ENCODE results near the gene KCNC2.
A peak's percentile ranks its signal among the peaks of the same experiment; 100 is the strongest.

KCNC2 gene

GRCh38 chr12:75157385-75157784 lies 52.3 kb downstream of the KCNC2 start:
- no peak for DNase-seq

GRCh38 chr12:75155962-75156361 lies 53.7 kb downstream of the KCNC2 start:
- DNase-seq, result no peak

DNA sequence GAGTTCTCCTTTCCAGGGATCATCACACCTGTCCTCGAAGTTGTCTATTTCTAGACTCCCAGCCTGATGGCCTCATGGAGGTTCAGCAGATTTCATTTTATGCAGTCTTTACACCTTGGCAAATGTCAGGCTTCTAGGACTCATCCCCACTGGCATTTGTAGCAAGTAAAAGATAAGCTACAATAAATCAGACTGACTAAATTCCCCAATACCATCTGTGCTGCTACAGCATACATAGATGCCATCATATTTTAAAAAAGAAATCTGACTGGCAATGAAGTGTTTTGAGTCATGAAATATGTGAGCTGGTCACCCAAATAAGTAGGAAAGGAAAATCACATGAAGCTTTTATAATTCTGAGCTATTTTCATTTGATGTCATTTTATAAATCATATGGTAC lies 55.3 kb downstream of the KCNC2 start:
- no peak for DNase-seq

GRCh38 chr12:75139196-75139595 lies 70.4 kb downstream of the KCNC2 start:
- DNase-seq, result no peak

- DNase-seq, result no peak
Observed at GRCh38 chr12:75137896-75138295, 71.7 kb downstream of the KCNC2 start.

- DNase-seq, result no peak
Observed at GRCh38 chr12:75135026-75135425, 74.6 kb downstream of the KCNC2 start.

- no peak for DNase-seq
Observed at GRCh38 chr12:75130811-75131210, 78.8 kb downstream of the KCNC2 start.

DNA sequence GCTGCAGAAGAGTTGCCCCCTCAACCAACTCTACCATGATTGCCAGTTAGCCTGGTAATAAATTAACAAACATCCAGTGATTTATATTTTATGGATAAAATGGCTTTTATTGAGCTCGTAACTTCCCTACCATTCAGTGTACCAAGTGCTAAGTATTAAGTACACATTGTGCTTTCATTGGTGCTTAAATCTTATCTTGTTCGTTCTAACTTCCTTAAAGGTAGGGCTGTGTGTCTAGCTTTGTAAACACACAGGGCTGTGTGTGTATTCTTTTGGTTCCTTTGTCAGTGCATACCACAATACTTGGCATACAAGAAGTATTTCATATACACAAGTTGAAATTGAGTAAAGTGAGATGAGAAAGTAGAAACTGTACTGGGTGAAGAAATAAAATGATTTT lies 80.4 kb downstream of the KCNC2 start:
- no peak for DNase-seq

GRCh38 chr12:75121036-75121705 lies 88.5 kb downstream of the KCNC2 start:
- no peak for DNase-seq

DNA sequence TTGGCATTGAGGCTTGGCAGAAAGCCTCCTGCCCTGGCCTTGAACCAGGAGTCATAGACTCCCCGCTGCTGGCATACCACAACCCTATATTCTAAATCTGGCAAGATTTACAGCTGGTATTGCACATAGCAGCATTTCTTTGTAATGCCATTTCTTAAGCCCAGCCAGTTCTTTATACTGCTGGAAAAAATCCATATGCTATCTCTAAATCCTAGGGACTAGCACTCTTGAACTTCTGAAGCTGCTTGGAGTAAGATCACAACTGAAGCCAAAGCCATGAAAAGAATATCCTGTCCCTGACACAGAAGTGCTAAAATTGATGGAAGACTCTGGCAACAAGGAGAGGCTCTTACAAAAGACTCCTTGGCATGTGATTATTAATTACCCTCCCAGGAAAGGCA lies 89.3 kb downstream of the KCNC2 start:
- no peak for DNase-seq

- no peak for DNase-seq
Observed at GRCh38 chr12:75116646-75117198, 92.9 kb downstream of the KCNC2 start.

GRCh38 chr12:75115748-75116147 lies 93.9 kb downstream of the KCNC2 start:
- DNase-seq, result no peak

DNA sequence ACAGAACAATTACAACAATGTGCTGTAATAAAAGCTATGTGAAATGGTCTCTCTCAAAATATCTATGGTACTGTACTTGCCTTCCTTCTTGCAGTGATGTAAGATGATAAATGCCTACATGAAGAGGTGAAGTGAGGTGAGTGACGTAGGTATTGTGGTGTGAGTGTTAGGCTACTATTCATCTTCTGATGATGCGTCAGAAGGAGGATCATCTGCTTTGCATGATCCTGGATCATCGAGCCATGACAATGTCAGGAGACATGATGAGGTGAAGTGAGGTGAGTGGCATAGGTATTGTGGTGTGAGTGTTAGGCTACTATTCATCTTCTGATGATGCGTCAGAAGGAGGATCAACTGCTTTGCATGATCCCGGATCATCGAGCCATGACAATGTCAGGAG lies 105.8 kb downstream of the KCNC2 start:
- DNase-seq, result no peak

DNA sequence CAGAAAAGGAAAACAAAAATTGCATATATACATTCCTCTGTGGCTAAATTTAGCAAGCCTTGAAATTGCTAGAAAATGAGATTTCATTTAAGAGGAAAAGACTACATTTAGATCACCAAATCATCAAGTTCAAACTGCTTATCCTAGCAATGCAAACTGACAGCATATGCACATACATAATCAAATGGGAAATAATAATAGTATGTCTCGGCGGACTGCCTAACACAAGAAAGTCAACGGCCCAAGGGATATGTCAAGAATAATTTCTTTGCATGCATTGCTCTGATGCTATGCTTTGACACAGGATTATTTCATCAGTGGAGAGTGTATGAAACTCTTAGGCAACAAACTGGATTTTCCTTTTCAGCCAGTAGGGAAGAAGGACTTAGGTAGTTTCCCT lies 107.9 kb downstream of the KCNC2 start:
- DNase-seq, result no peak

DNA sequence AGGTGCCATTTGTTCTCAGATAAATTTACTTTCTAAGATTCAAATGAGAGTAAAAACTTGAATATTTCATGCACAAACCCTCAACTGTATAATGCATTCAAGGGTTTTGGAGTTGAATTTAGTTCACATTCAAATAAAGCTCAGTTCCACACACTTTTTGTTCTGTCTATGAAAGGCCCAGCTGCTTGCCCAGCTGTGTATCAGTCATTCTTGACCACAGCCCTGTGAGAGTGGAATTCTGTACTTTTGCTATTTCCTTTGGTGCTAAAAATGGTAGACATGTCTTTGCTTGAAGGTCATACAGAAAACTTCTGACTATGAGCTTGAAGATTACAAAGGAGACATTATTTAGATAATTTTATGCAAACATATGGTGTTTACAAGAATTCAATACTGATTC lies 110.4 kb downstream of the KCNC2 start:
- DNase-seq, result no peak

DNA sequence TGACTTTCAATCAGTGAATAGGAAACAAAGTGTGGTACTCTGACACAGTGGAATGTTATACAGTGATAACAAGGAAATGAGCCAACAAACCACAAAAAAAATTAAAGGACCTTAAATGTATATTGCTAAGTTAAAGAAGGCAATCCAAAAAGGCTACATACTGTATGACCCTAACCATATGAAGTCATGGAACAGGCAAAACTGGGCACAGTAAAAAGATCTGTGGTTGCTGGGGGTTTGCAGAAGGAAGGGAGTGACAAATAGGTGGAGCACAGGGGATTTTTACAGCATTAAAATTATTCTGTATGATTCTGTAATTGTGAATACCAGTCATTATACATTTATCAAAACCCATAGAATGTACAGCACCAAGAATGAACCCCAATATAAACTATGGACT lies 112.6 kb downstream of the KCNC2 start:
- no peak for DNase-seq

DNA sequence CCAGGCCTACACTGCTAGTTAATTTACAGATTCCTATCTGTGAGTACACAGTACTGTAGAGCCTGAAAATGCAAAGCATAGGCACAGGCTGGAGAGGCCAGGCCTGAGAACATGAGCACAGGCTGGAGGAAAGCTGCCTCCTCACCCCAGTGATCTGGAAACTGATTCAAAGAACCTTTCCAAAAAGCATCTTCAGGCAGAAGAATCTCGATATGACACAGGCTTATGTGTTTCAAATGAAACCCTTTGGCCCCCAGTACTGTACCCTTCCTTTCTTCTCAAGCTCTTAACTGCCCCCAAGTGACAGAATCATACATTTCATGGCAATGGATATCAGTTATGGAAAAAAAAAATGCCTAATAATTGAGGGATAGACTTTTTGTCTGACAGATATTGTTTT lies 122.0 kb downstream of the KCNC2 start:
- peak in 1 of 2 experiments; percentile 5 for DNase-seq

GRCh38 chr12:75086091-75087038 lies 123.3 kb downstream of the KCNC2 start:
- DNase-seq, result no peak

DNA sequence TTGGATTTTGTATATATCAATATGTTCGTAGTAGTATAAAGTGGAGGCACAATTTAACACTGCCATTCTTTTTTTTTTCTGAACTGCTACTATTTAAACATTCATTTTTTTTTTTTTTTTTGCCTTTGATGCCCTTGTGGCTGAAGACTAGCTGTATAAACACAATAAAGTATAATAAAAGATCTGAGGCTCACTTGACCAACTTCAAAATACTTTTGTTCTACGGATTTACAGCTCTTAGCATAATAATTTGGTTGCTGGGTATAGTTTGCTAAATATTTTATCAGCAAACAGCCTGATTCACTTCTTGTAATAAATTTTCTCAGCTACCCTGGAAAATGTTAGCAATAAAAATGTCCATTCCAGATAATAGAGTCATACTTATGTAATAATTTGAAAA lies 128.3 kb downstream of the KCNC2 start:
- no peak for DNase-seq

GRCh38 chr12:75080582-75080981 lies 129.1 kb downstream of the KCNC2 start:
- no peak for DNase-seq

DNA sequence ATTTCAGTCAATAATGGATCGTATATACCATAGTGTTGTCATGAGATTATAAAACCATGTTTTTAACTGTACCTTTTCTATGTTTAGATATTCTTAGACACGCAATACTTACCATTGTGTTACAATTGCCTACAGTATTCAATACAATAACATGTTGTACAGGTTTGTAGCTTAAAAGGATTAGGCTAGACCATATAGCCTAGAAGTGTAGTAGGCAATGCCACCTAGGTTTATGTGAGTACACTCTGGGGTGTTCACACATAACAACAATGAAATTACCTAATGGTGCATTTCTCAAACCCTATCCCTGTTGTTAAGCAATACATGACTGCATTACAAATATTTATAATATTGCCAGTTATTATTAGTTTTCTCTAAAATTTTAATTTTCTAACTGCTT lies 144.2 kb downstream of the KCNC2 start:
- DNase-seq, result no peak

- no peak for DNase-seq
Observed at GRCh38 chr12:75062691-75063090, 146.9 kb downstream of the KCNC2 start.

GRCh38 chr12:75058228-75058627 lies 151.4 kb downstream of the KCNC2 start:
- no peak for DNase-seq

DNA sequence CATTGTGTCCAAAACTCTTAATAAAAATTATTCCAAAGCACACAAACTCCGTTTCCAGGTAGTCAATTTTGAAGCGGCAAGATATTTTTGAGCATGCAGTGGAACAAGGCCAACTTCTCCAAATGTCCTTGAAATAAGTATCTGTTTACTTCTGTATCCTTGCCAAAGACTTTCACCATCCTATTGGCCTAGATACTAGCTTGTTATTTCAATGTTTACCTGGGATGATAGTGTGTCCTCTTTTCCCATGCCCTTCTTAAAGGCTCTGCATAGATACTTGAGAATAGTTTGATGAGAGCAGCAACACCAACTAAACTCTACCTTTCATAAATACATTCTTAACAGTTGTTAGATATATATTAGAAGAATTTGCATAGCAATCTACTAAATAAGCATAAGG lies 160.9 kb downstream of the KCNC2 start:
- no peak for DNase-seq

All from NCI-H2081 (cell line).